GM21723 (cell line): ENCODE results near the gene ILDR1.
"Not testable (repeated sequence)": the region's sequence is repeated elsewhere in the genome, so short reads cannot be mapped to it uniquely, and the experiment has no call there.

ENCODE experiments used
- ATAC-seq: cut with Tn5 transposase; IDR thresholded peaks from one replicate; pipeline ENCODE4 v1.9.1; 2021; ENCODE audit warnings: mild to moderate bottlenecking, moderate library complexity; ENCODE audit not compliant: unreplicated experiment

The ILDR1 gene

DNA sequence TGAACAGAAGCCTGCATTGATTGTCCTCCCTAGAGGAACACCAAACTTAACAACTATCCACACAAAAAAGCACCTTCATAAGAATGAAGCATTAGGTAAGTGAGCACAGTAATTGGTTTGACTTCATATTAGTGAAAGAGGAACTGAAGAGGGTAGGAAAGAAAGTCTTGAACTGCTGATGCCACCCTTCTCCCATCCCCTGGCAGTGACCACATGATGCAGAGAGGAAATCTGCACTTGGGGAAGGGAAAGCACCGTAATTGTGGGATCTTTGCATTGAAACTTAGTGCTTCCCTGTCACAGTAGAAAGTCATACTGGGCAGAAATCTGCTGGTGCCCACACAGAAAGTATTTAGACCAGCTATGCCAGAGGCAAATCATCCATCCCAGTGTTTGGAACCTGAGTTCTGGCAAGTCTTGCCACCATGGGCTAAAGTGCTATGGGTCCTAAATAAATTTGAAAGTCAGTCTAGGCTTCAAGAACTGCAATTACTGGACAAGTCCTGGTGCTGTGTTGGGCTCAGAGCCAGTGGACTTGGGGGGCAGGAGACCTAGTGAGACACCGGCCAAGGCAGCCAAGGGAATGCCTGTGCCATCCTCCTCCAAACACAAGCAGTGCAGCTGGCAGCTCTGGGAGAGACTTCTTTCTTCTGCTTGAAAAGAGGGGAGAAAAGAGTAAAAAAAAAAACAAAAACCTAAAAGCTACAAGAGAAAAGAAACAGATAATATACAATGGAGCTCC is 64.2 kb downstream of the ILDR1 start:
- peak; percentile 74 for ATAC-seq

DNA sequence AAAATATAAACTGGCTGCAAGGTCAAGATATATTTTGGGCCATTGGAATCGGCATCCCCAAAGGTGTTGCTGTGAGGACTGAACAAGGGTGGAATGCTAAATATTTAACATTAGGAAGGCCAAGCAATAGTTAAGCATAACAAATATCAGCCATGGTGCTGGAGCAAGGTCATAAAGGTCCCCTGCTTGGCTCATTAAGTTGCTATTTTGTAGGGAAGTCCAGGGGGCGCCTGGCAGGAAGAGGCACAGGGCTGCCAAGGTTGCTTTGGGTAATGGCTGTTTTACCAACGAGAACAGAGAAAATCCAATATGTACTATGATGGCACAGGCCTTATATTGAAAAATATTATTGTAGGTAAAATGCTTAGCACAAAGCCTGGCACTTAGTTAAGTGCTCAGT is 65.7 kb downstream of the ILDR1 start:
- no peak for ATAC-seq

DNA sequence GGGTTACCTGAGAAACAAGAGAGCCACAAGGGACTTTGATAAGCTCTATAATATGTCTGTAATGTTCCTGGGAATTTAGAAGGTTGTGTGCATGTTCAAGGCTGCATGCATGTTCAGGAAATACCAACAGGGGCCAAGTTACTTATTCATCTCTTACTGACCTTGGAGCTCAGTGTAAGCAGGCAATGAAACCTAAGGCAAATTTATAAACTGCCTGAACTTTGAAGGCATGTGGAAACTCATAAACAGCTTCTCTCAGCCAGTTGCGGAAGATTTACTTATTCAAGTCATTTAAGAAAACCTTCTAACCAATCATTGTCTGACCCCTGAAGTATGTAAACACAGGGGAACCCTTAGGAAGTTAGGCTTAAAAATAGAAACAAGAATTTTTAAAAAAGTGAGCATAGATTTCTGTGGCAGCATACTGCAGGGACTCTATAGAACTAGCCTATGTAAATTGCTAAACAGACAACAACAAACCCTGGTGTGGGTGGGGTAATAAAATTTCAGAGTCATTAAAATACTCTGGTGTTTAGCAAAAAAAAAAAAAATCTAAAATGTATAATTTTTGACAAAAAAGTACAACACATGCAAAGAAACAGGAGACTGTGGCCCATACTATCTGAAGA is 70.6 kb downstream of the ILDR1 start:
- ATAC-seq, result no peak

DNA sequence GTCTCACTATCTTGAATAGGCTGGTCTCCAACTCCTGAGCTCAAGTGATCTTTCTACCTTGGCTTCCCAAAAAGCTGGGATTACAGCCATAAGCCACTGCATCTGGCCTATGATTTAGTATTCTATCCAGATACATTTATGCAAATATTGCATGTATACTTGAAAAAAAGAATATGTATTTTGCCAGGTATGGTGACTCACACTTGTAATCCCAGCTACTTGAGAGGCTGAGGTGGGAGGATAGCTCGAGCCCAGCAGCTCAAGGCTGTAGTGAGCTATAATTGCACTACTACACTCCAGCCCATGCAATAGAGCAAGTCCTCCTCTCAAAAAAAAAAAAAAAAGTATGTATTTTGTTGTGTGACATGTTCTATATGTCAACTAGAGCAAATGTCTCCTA is 73.4 kb downstream of the ILDR1 start:
- no peak for ATAC-seq

DNA sequence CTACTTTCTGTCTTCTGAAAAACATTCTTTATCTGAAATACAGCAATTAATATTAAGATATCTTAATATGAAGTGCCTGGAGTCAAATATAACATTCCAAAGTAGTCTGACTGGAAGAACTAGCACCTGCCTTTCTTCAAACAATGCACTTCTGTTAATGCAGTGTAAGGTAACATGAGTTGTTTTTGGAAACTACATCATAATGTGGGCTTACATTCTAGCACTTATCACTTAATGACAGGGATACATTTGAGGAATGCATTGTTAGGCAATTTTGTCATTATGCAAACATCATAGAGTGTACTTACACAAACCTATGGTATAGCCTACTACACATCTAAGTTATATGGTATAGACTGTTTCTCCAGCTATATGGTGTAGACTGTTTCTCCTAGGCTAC is 78.6 kb downstream of the ILDR1 start:
- ATAC-seq, result no peak

DNA sequence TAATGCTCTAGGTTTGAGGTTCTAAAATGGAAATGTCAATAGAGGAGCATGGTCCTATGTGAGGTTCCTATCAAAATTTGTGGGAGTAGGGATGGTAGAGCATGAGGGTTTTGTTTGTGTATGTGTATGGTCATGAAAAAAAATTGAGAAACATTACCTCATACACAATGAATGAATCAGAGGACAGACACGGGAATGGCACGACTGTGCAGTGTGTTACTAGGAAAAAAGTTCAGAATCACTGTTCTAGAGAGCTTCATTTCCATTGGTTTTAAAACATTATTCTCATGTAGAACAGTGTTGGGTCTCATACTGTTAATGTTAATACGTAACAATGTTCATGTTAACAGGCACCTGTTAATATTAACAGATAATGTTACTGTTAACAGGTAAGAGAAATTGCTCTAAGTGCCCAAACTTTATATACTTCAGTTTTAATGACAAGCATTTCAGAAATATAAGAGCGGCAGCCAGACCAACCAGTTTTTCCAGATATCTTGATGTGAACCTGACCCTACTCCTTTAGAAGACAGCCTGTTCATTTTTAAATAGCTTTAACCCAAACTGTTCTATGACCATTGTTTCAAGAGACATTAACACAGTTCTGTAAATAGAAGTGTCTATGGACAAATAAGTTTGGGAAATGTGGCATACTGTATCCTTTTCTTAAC is 79.8 kb downstream of the ILDR1 start:
- no peak for ATAC-seq

DNA sequence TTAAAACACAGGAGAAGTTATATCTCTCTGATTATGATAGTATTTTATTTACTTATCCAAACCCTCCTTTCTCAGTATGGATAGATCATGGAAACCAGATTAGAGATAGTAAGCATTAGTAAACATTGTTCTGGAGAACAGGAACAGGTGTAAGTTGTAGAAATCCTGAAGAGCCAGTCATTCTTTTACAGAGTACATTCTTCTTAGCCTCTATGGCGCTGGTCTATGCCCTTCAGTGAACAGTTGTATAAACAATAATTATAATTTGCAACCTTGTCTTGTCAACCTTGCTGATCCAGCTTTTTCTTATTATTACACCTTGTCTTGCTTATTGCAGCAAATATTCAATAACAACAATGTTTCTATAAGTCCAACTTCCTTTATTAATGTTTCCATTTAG is 80.5 kb downstream of the ILDR1 start:
- no peak for ATAC-seq

DNA sequence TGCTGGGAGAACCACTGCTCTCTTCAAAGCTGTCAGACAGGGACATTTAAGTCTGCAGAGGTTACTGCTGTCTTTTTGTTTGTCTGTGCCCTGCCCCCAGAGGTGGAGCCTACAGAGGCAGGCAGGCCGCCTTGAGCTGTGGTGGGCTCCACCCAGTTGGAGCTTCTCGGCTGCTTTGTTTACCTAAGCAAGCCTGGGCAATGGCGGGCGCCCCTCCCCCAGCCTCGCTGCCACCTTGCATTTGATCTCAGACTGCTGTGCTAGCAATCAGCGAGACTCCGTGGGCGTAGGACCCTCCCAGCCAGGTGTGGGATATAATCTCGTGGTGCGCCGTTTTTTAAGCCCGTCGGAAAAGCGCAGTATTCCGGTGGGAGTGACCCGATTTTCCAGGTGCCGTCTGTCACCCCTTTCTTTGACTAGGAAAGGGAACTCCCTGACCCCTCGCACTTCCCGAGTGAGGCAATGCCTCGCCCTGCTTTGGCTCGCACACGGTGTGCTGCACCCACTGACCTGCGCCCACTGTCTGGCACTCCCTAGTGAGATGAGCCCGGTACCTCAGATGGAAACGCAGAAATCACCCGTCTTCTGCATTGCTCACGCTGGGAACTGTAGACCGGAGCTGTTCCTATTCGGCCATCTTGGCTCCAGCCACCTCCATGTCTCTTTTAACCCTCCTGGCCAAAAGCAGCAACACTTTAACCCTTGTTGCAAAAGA is 83.7 kb downstream of the ILDR1 start:
- not testable (repeated sequence) for ATAC-seq
